ENCODE data around the gene NPAS1. TPM values are rescaled to one million over a fixed set of nuclear protein-coding genes. Genes with fewer than 3 reads are reported as not detected.

The NPAS1 gene
- polyA plus RNA-seq, 3 donors from 2014 or later = not detected

- no peak overlapping the region for H3K27ac Mint-ChIP-seq
Measured at GRCh38 chr19:47057328-47057727, 37.7 kb downstream of the NPAS1 start.

DNA sequence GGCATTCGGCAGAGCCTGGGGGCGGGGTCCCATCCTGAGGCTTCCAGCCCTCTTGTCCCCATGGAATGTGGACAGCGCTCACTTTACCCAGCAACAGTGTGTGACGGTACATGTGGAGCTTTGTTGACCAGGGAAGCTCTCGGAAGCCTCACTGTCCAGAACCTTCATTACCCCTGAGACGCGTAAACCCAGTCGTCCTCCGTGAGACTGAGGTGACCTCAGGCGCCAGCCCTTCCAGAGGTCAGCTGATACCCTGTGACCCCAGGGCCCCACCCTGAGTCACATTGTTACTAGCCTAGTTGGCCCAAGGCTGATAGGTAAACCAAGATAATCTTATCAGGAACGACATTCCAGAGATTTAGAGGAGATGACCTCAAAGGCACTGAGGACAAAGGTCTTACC is 39.0 kb downstream of the NPAS1 start:
- DNase-seq = no peak
- Mint-ChIP-seq H3K27me3 (ENCODE audit: low read depth in 3 of 3) (peaks cover 3 to 5% (median 3%) of the 10 kb centered on the region in 3 donors), H3K4me3 (no peak overlapping the region), H3K27ac (no peak overlapping the region), H3K36me3 (no peaks in the 10 kb centered on the region), H3K4me1 (no peaks in the 10 kb centered on the region), H3K9me3 (no peaks in the 10 kb centered on the region)

More at GRCh38 chr19:47057328-47057727, 37.7 kb downstream of the NPAS1 start:
- Mint-ChIP-seq H3K4me3 (no peak overlapping the region), H3K36me3 (no peaks in the 10 kb centered on the region), H3K9me3 (no peaks in the 10 kb centered on the region), H3K4me1 (no peaks in the 10 kb centered on the region), H3K27me3 (ENCODE audit: low read depth in 3 of 3) (peaks cover 4 to 5% (median 5%) of the 10 kb centered on the region in 3 donors)
- DNase-seq = no peak

GRCh38 chr19:47063874-47064273 is 44.2 kb downstream of the NPAS1 start:
- peaks cover 0 to 3% (median 0%) of the 10 kb centered on the region in 3 donors for H3K36me3 Mint-ChIP-seq
- H3K4me3 Mint-ChIP-seq = no peak overlapping the region
- H3K9me3 Mint-ChIP-seq = no peaks in the 10 kb centered on the region
- no peak for DNase-seq
- H3K27ac Mint-ChIP-seq = peak overlapping the region in 1 of 6 donors; percentile 37
- no peaks in the 10 kb centered on the region for H3K27me3 Mint-ChIP-seq (ENCODE audit: low read depth in 3 of 3)
- no peaks in the 10 kb centered on the region for H3K4me1 Mint-ChIP-seq

- H3K9me3 Mint-ChIP-seq = no peaks in the 10 kb centered on the region
- H3K4me1 Mint-ChIP-seq = no peaks in the 10 kb centered on the region
- H3K4me3 Mint-ChIP-seq = no peak overlapping the region
- H3K27ac Mint-ChIP-seq = no peak overlapping the region
- H3K27me3 Mint-ChIP-seq (ENCODE audit: low read depth in 3 of 3) = no peaks in the 10 kb centered on the region
- H3K36me3 Mint-ChIP-seq = peaks cover 0 to 6% (median 2%) of the 10 kb centered on the region in 3 donors
- no peak for DNase-seq
Measured at GRCh38 chr19:47065242-47065641, 45.6 kb downstream of the NPAS1 start.

- Mint-ChIP-seq H3K4me1 (no peaks in the 10 kb centered on the region), H3K27ac (no peak overlapping the region), H3K36me3 (peaks cover 0 to 13% (median 5%) of the 10 kb centered on the region in 3 donors), H3K27me3 (ENCODE audit: low read depth in 3 of 3) (no peaks in the 10 kb centered on the region), H3K9me3 (no peaks in the 10 kb centered on the region), H3K4me3 (no peak overlapping the region)
- no peak for DNase-seq
Measured at GRCh38 chr19:47066376-47067214, 47.0 kb downstream of the NPAS1 start.

DNA sequence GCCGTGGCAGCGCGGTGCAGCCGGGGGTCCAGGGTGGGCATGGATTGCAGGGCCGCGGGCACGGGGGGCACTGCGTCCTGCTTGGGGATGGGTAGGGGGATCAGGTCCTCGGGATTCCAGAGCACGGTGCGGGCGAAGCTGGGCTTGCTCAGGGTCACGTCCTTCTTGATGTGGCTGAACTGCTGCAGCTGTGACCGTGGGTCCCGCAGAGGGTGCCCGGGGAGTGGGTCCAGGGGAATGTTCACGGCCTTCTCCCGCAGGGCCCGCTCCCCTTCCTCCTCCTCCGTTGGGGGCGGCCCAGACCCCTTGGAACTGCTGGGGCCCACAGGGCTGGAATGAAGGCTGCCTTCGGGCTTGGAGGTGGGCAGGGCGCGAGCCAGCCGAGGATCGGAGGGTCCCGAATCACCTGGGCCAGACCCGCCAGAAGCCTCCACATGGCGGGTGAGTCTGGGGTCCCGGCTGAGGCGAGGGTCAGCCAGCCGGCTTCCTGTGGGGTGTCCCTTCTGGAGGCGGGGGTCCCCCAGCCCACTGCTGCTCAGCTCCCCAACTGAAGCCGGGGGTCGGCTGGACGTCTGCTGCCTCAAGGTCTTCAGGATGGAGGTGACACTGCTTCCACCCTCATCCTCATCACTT is 47.7 kb downstream of the NPAS1 start:
- Mint-ChIP-seq H3K36me3 (peaks cover 0 to 13% (median 5%) of the 10 kb centered on the region in 3 donors), H3K9me3 (no peaks in the 10 kb centered on the region), H3K27ac (no peak overlapping the region), H3K27me3 (ENCODE audit: low read depth in 3 of 3) (no peaks in the 10 kb centered on the region), H3K4me1 (no peaks in the 10 kb centered on the region), H3K4me3 (no peak overlapping the region)
- DNase-seq = no peak

DNA sequence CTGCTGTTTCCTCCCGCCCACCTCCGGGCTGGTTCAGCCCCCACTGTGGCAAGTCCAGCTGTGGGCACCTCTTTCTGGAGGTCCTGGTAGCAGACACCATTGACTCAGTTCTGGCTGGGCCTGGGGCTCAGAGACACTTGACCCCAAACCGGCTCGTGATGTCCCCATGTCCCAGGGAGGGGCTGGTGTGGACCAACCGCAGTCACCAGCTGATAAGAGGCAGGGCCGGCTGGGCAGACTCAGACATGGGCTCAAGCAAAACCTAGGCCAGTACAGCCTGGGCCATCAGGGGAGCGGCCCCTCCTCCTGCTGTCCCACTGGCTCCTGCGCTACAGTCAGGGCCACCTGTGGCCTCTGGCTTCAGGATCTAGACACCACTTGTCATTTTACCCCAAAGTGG is 48.6 kb downstream of the NPAS1 start:
- DNase-seq = no peak
- Mint-ChIP-seq H3K36me3 (peaks cover 0 to 13% (median 8%) of the 10 kb centered on the region in 3 donors), H3K9me3 (no peaks in the 10 kb centered on the region), H3K4me1 (no peaks in the 10 kb centered on the region), H3K27ac (no peak overlapping the region), H3K27me3 (ENCODE audit: low read depth in 3 of 3) (no peaks in the 10 kb centered on the region), H3K4me3 (no peak overlapping the region)

DNA sequence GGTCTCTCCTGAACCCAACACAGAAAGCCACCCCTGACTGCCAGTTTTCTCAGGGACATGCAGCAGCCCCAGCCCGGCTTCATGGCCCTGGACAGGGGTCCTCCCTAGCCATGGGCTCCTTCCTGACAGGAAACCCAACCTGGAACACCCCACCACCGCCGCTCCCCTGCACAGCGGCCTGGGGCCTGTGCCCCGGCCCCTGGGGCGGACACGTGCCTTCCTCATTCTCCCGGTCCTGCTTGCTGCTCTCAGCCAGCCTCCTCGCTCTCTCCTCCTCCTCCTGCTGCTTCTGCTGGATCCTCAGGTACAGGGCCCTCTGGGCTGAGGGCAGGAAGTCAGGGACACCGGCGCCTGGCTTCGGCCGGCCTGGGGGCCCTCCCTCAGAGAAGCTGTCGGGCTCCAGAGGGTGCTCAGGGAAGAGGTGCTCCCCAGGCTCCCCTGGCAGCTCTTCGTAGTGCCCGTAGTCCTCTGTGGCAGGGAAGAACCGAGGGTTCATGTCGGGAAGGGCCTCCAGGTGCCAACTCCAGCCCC is 49.3 kb downstream of the NPAS1 start:
- H3K36me3 Mint-ChIP-seq = peaks cover 0 to 13% (median 12%) of the 10 kb centered on the region in 3 donors
- H3K27me3 Mint-ChIP-seq (ENCODE audit: low read depth in 3 of 3) = no peaks in the 10 kb centered on the region
- H3K4me3 Mint-ChIP-seq = no peak overlapping the region
- no peak for DNase-seq
- peaks cover 0 to under 1% of the 10 kb centered on the region in 2 donors for H3K4me1 Mint-ChIP-seq
- H3K27ac Mint-ChIP-seq = no peak overlapping the region
- H3K9me3 Mint-ChIP-seq = no peaks in the 10 kb centered on the region

GRCh38 chr19:47069795-47070194 is 50.2 kb downstream of the NPAS1 start:
- DNase-seq = no peak
- Mint-ChIP-seq H3K27ac (no peak overlapping the region), H3K4me1 (peaks cover 0 to 4% of the 10 kb centered on the region in 2 donors), H3K4me3 (no peak overlapping the region), H3K27me3 (ENCODE audit: low read depth in 3 of 3) (no peaks in the 10 kb centered on the region), H3K9me3 (no peaks in the 10 kb centered on the region), H3K36me3 (peaks cover 0 to 15% (median 9%) of the 10 kb centered on the region in 3 donors)

GRCh38 chr19:47070756-47071155 is 51.1 kb downstream of the NPAS1 start:
- no peak for DNase-seq
- no peak overlapping the region for H3K4me3 Mint-ChIP-seq
- H3K27ac Mint-ChIP-seq = peak overlapping the region in 1 of 6 donors; percentile 19
- H3K27me3 Mint-ChIP-seq (ENCODE audit: low read depth in 3 of 3) = no peaks in the 10 kb centered on the region
- peaks cover 5 to 11% of the 10 kb centered on the region in 2 donors for H3K4me1 Mint-ChIP-seq
- peaks cover 0 to 19% (median 9%) of the 10 kb centered on the region in 3 donors for H3K36me3 Mint-ChIP-seq
- no peaks in the 10 kb centered on the region for H3K9me3 Mint-ChIP-seq

DNA sequence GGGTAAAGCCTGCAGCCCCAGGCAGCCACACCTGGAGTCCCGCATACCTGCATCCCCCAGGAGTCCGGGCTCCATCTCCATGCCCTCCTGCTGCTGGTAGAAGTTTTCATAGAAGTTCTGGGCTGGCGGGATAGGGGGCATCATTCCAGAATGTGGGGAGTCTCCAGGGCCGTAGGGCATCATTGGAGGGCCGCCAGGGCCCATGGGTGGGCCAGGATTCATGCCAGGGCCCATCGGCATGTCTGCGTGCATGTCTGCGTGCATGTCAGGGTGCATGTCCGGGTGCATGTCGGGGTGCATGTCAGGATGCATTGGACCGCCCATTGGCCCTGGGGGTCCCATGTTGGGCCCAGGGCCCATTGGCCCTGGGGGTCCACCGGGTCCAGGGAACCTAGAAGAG is 52.1 kb downstream of the NPAS1 start:
- DNase-seq = no peak
- H3K27me3 Mint-ChIP-seq (ENCODE audit: low read depth in 3 of 3) = no peaks in the 10 kb centered on the region
- H3K36me3 Mint-ChIP-seq = peaks cover 0 to 19% (median 9%) of the 10 kb centered on the region in 3 donors
- H3K27ac Mint-ChIP-seq = no peak overlapping the region
- H3K4me3 Mint-ChIP-seq = no peak overlapping the region
- no peaks in the 10 kb centered on the region for H3K9me3 Mint-ChIP-seq
- H3K4me1 Mint-ChIP-seq = peaks cover 6 to 12% of the 10 kb centered on the region in 2 donors

GRCh38 chr19:47072323-47072722 is 52.7 kb downstream of the NPAS1 start:
- DNase-seq = no peak
- Mint-ChIP-seq H3K36me3 (peaks cover 0 to 19% (median 9%) of the 10 kb centered on the region in 3 donors), H3K27me3 (ENCODE audit: low read depth in 3 of 3) (no peaks in the 10 kb centered on the region), H3K9me3 (no peaks in the 10 kb centered on the region), H3K4me1 (peaks cover 6 to 12% of the 10 kb centered on the region in 2 donors), H3K4me3 (no peak overlapping the region), H3K27ac (no peak overlapping the region)

DNA sequence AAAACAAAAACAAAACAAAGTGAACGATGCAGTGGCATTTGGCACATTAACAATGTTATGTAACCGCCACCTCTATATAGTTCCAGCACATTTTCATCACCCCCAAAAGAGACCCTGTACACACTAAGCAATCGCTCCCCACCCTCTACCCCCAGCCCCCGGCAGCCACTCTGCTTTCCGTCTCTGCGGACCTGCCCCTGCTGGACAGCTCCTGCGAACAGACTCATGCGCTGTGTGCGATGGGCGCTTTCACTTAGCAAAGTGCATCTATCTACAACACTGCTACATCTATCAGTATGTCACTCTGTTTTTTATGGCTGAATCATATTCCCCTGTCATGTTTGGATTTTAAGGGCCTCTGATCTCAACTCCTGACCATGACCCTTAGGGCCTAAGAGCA is 53.9 kb downstream of the NPAS1 start:
- Mint-ChIP-seq H3K4me1 (peaks cover 6 to 12% of the 10 kb centered on the region in 2 donors), H3K27ac (peak overlapping the region in 1 of 6 donors; percentile 52), H3K9me3 (no peaks in the 10 kb centered on the region), H3K4me3 (no peak overlapping the region), H3K27me3 (ENCODE audit: low read depth in 3 of 3) (no peaks in the 10 kb centered on the region), H3K36me3 (peaks cover 0 to 19% (median 9%) of the 10 kb centered on the region in 3 donors)
- no peak for DNase-seq

GRCh38 chr19:47074621-47075020 is 55.0 kb downstream of the NPAS1 start:
- no peak overlapping the region for H3K27ac Mint-ChIP-seq
- peaks cover 0 to 19% (median 9%) of the 10 kb centered on the region in 3 donors for H3K36me3 Mint-ChIP-seq
- H3K4me1 Mint-ChIP-seq = peaks cover 6 to 12% of the 10 kb centered on the region in 2 donors
- no peaks in the 10 kb centered on the region for H3K27me3 Mint-ChIP-seq (ENCODE audit: low read depth in 3 of 3)
- H3K9me3 Mint-ChIP-seq = no peaks in the 10 kb centered on the region
- DNase-seq = no peak
- no peak overlapping the region for H3K4me3 Mint-ChIP-seq
